GM12891 (cell line): ENCODE measurements around the gene CRHR2.

Experiments used
- DNase-seq: peaks from one replicate; pipeline ENCODE4 v3.0.0; 2011; ENCODE audit warnings: low spot score; ENCODE audit not compliant: insufficient read length
- FAIRE-seq: peaks from 2 replicates; lab custom pipeline; 2011; peaks lifted over from hg19 to GRCh38; lab: Jason Lieb, UNC
- PAX5 ChIP-seq: IDR thresholded peaks from 2 replicates; pipeline ENCODE4 v1.6.1; 2011; ENCODE audit warnings: low read length, moderate library complexity, mild to moderate bottlenecking; ENCODE audit not compliant: insufficient read depth, severe bottlenecking
- POLR2A ChIP-seq: IDR thresholded peaks from 2 replicates; pipeline ENCODE4 v1.6.1; 2011; ENCODE audit warnings: low read depth, low read length, control low read depth
- POLR2AphosphoS5 ChIP-seq: IDR thresholded peaks from 2 replicates; pipeline ENCODE4 v1.6.1; 2011; ENCODE audit warnings: low read depth, low read length, control low read depth
- POU2F2 ChIP-seq: IDR thresholded peaks from 2 replicates; pipeline ENCODE4 v1.6.1; 2011; ENCODE audit warnings: low read depth, mild to moderate bottlenecking, control low read depth, low read length, moderate library complexity
- SPI1 ChIP-seq: IDR thresholded peaks from 2 replicates; pipeline ENCODE4 v1.6.1; 2011; ENCODE audit warnings: low read depth, low read length, control low read depth
- TAF1 ChIP-seq: IDR thresholded peaks from 2 replicates; pipeline ENCODE4 v1.6.1; 2011; ENCODE audit warnings: low read depth, low read length, control low read depth

Gene CRHR2

DNA sequence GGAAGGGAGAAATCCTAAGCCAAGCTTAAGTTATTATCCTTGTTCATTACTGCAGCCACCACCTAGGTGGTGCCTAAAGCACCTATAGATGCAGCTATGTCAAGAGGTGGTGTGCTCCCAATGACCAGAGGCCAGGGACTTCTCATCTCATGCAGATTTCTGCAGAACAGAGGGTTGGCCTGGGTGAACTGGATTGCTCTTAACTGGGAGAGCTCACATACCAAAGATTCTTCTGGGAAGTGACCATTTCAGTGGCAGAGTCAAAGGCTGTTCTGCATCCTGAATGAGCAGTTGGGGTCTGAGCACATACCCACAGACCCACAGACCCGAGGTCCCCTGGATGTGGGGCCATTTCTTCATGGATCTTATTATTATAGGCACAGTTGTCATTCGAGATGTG lies 2.1 kb upstream of the CRHR2 start:
- no peak for TF ChIP-seq POU2F2
- TF ChIP-seq PAX5 = no peak
- TF ChIP-seq POLR2AphosphoS5 = no peak
- TF ChIP-seq TAF1 = no peak
- TF ChIP-seq POLR2A = no peak
- TF ChIP-seq SPI1 = no peak
- no peak for FAIRE-seq
- DNase-seq = no peak

DNA sequence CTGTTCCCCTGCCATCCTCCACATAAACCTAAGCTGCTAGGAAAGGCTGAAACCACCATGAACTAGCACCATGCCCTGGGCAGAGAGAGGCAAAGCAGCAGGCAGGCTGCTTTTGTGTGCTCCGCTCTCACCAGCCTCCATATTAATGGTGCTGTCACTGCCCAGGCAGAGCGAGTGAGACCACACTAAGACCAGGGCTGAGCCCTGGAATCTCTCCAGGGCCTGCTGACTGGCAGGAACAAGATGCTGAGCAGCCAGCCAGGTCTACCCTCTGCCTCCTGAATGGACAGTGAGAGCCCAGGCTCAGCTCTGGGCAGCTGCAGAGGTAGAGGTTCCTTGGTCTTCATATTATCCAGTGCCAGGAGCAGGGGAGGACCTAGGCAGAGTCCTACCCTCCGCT lies 1.6 kb upstream of the CRHR2 start:
- TF ChIP-seq SPI1 = no peak
- no peak for TF ChIP-seq POLR2AphosphoS5
- no peak for TF ChIP-seq PAX5
- no peak for TF ChIP-seq TAF1
- TF ChIP-seq POLR2A = no peak
- no peak for TF ChIP-seq POU2F2
- FAIRE-seq (no peak), DNase-seq (no peak)

DNA sequence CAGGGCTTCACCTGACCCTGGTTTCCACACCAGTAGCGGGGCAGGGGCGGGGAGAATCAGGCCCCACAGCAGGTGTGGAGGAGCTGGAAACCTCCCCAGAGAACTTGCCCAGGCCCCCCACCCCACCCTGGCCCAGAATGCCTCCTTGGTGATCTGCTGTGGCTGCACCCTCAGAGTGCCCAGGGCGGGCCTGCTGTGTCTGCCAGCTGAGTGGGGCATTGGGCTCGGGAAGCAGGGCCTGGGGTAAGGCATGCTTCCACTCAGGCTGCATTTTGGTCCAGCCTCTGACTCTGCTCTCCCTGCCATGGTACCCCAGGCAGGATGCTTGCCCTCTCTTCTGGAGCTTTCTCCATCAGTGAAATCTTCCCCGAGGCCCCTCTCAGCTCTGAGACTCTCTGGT lies 1.1 kb upstream of the CRHR2 start:
- FAIRE-seq (no peak), DNase-seq (no peak)
- TF ChIP-seq POLR2A (no peak), POU2F2 (no peak), POLR2AphosphoS5 (no peak), PAX5 (no peak), TAF1 (no peak), SPI1 (no peak)

DNA sequence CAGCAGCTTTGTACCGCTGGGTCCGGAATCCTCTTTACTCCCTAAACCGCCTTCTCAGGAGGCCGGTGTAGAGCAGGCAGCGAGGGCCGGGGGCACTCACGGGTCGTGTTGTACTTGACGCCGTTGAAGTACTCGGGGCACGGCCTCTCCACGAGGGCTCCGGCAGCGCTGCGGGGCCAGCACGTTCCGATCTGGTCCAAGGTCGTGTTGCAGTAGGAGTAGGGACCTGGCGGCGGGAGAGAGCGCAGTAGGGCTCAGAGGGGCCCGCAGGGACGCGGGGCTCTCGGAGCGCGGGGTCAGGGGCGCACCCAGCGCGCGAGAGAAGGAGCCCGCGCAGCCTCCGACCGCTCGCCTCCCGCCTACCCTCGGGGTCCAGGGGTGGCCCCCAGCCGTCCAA lies 443 bp downstream of the CRHR2 start:
- FAIRE-seq (no peak), DNase-seq (no peak)
- TF ChIP-seq POLR2A (no peak), POLR2AphosphoS5 (no peak), PAX5 (no peak), POU2F2 (no peak), SPI1 (no peak), TAF1 (no peak)

DNA sequence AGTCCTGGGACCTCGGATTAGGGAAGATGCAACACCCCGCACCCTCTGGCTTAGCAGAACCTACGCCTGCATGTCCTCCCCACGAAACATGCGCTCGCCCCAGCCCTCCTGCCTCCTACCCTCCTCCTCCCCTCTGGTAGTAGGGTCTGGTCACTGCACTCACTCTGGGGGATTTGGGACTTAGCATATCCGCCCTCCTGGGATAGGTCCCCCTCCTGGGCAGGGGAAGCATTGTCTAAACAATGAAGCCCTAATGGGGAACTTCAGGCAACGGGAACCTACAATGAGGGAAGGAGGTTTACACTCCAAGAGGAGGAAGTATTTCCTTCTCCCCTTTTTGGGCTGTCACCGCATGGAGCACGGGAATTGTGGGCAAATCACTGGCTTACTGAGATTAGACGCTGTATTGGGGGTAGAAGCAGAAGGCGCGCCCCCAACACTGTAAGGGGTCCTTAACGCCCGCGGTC lies 892 bp downstream of the CRHR2 start:
- FAIRE-seq (no peak), DNase-seq (no peak)
- TF ChIP-seq TAF1 (no peak), PAX5 (no peak), POU2F2 (no peak), SPI1 (no peak), POLR2A (no peak), POLR2AphosphoS5 (no peak)

DNA sequence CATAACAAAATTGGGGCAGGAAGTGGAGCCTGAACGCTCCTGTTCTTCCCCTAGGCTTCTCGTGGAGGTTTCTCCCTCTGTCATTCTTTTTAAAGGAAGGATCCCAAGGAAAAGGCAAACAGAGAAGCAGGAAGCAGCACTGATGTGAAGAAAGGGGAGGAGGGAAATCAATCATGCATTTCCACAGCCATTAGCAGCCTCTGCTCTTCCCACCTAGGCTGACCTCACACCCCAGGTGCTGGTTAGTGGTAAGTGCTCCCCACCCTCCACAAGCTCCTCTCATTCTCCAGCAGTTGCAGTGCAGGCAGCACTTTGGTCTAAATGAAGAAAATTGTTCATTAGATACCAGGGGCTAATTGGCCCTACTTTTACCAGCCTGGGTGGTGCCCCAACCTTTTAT lies 2.6 kb downstream of the CRHR2 start:
- no peak for TF ChIP-seq SPI1
- TF ChIP-seq POU2F2 = no peak
- no peak for TF ChIP-seq POLR2AphosphoS5
- no peak for TF ChIP-seq POLR2A
- no peak for TF ChIP-seq TAF1
- no peak for DNase-seq
- no peak for FAIRE-seq

DNA sequence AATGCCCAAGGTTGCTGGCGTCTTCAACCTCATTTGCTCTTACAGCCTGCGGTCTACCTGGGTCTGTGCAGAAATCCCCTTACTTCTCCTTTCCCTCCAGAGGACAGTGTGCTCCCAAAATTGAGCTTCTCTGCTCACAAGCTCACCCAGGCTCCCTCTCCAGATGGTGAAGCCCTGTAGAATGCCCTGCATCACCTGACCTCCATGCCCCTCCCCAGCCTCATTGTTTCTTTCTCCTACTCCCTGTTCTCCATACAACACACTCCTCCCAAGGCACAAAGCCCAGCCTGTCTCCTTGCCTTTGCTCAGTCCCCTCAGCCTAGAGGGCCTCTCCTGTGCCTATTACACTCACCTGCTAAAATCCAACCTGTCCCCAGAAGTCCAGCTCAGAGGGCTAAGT lies 3.5 kb downstream of the CRHR2 start:
- TF ChIP-seq PAX5 (no peak), POLR2A (no peak)
- FAIRE-seq (no peak), DNase-seq (no peak)

DNA sequence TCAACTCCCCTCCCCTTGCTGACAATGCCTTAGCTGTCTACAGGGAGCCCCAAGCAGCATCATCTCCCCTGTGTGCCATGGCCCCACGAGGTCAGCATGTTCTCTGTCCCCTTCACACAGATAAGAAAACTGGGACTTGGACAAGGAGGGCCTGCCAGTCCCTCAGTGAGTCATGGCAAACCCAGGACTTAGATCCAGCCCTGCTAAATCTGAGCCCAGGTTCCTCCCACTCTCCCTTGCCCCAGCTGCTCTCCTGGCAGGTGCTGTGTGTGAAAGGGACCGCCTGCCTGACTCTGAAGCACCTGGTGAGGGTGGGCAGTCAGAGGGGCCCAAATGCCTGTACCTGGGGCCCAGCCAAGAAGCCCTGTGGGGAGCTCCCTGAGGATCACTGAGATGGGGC lies 7.4 kb downstream of the CRHR2 start:
- DNase-seq (no peak), FAIRE-seq (no peak)
- TF ChIP-seq PAX5 (no peak), POU2F2 (no peak), TAF1 (no peak), POLR2A (no peak), POLR2AphosphoS5 (no peak), SPI1 (no peak)

DNA sequence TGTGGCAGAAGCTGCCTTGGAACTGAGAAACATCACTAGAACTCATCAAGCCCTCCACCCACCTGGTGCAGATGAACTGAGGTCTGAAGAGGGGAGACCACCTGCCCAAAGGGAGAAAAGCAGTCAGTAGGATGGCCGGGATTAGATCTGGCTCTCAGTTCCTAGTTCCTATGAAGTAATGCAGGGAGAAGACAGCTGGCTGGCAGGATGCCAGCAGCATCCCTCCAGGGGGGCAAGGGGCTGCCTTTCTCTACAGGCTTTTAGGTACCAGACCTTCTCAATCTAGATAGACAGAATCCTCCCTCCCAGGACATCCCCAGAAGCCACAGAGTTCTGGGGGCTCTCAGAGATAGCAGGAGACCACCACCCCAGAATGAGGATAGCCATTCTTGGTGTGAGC lies 7.8 kb downstream of the CRHR2 start:
- TF ChIP-seq PAX5 = no peak
- TF ChIP-seq POLR2AphosphoS5 = no peak
- TF ChIP-seq POU2F2 = no peak
- TF ChIP-seq TAF1 = no peak
- TF ChIP-seq SPI1 = no peak
- TF ChIP-seq POLR2A = no peak
- DNase-seq (no peak), FAIRE-seq (no peak)

DNA sequence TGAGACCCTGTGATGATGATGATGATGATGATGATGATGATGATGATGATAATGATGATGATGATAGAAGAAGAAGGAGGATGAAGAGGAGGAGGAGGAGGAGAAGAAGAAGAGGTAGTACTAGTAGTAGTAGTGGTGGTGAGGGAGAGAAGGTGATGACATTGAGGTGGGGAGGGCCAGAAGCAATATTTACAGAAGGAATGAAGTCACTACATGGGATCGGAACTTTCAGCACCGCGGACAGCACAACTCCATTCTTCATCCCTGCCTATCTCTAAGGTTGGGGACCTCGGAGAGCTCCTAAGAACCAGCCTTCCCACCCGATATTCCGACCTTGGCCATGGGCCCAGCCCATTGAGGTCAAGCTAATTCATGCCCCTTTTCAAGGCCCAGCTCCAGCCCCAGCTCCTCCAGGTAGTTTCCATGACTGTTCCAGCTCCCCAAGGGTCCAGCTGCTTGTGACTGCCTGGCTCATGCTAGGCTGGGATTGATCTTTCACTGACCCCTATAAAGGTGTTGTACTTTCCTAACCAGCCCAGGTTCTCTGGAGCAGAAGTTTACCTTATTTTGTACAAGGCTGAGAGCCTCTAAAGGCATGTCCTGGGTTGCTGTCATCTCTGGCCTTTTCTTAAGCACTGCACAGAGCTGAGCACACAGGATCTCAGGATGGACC lies 10.3 kb downstream of the CRHR2 start:
- DNase-seq (no peak), FAIRE-seq (no peak)
- no peak for TF ChIP-seq TAF1
- no peak for TF ChIP-seq POLR2AphosphoS5
- TF ChIP-seq POU2F2 = no peak
- TF ChIP-seq POLR2A = no peak
- no peak for TF ChIP-seq PAX5
- TF ChIP-seq SPI1 = no peak

DNA sequence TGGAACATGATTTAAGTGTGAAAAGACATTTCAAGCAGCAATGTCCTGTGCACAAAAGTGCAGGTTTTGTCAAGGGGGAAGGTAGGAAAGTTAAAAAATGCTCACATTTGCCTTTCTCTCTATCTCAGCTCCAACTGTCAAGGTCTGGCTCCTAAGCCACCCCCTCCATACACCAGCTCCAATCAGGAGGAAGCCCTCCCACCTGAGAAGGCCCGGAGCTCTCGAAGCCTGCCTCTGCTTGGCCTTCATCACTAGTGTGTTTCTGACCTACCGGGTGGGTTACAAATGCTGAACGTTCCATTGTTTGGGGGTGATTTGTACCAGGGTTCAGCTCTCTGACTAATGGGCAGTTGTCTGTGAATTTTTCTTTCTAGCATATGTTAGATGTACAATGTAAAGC lies 14.2 kb downstream of the CRHR2 start:
- TF ChIP-seq POLR2AphosphoS5 (no peak), SPI1 (no peak), POLR2A (no peak), POU2F2 (no peak), TAF1 (no peak), PAX5 (no peak)
- FAIRE-seq = no peak
- DNase-seq = no peak
